WTC11 (cell line): Measurements from ENCODE around the gene SLC25A14. TPM values are rescaled to one million over a fixed set of nuclear protein-coding genes. Genes with fewer than 3 reads are reported as not detected.

ENCODE experiments used
- ATAC-seq: fragments of 200-7000 bp; cut with Tn5 transposase; 2 replicates; pipeline ENCODE4 v1.10.0; 2021; ENCODE audit warnings: mild to moderate bottlenecking, moderate library complexity
- CTCF ChIA-PET: fragments of 300-600 bp; sonication (Branson Sonifier 250); formaldehyde crosslinking; loops from one replicate; lab custom pipeline; 2021; ENCODE audit warnings: antibody characterized with exemption; lab: Charles Lee
- POLR2A ChIA-PET: fragments of 350-600 bp; sonication (Branson Sonifier 250); formaldehyde crosslinking; loops from one replicate; lab custom pipeline; 2021; ENCODE audit warnings: antibody characterized with exemption; lab: Charles Lee
- DNase-seq: peaks from one replicate; pipeline ENCODE4 v3.0.0; 2021; ENCODE audit warnings: low spot score
- H3K27ac Mint-ChIP-seq: 2 replicates; pipeline ENCODE4 v1.8.0; 2021; ENCODE audit warnings: mixed read lengths
- H3K27me3 Mint-ChIP-seq: 2 replicates; pipeline ENCODE4 v1.8.0; 2021; ENCODE audit warnings: low read depth, mild to moderate bottlenecking, moderate library complexity, mixed read lengths
- H3K36me3 Mint-ChIP-seq: 2 replicates; pipeline ENCODE4 v1.8.0; 2021; ENCODE audit warnings: mixed read lengths
- H3K4me1 Mint-ChIP-seq: 2 replicates; pipeline ENCODE4 v1.8.0; 2022; ENCODE audit warnings: mixed read lengths
- H3K4me3 Mint-ChIP-seq: 2 replicates; pipeline ENCODE4 v1.8.0; 2021; ENCODE audit warnings: mild to moderate bottlenecking, moderate library complexity, mixed read lengths
- H3K9me3 Mint-ChIP-seq: 2 replicates; pipeline ENCODE4 v1.8.0; 2021; ENCODE audit warnings: mixed read lengths
- AR ChIP-seq: fragments of 250-450 bp; sonication (Bioruptor Pico); IDR thresholded peaks from 2 replicates; pipeline ENCODE4 v1.9.0; 2021; ENCODE audit warnings: mild to moderate bottlenecking
- ATF2 ChIP-seq: sonication (generic); formaldehyde crosslinking; IDR thresholded peaks from 2 replicates; pipeline ENCODE4 v1.8.1; 2022; ENCODE audit warnings: low read depth, missing genetic modification reagents, borderline replicate concordance
- ATF3 ChIP-seq: sonication (generic); formaldehyde crosslinking; conservative IDR thresholded peaks from 2 replicates; pipeline ENCODE4 v1.8.1; 2022; ENCODE audit warnings: mild to moderate bottlenecking, missing genetic modification reagents
- CDX4 ChIP-seq: fragments of 250-450 bp; sonication (Bioruptor Pico); IDR thresholded peaks from 2 replicates; pipeline ENCODE4 v1.9.0; 2021; ENCODE audit warnings: moderate library complexity, mild to moderate bottlenecking, inconsistent platforms, borderline replicate concordance
- E2F4 ChIP-seq: sonication (generic); formaldehyde crosslinking; IDR thresholded peaks from 2 replicates; pipeline ENCODE4 v1.8.1; 2022; ENCODE audit warnings: low read depth, mild to moderate bottlenecking, moderate library complexity, missing genetic modification reagents, borderline replicate concordance
- ELF4 ChIP-seq: sonication (generic); formaldehyde crosslinking; IDR thresholded peaks from 2 replicates; pipeline ENCODE4 v1.8.1; 2022; ENCODE audit warnings: low read depth, mild to moderate bottlenecking, moderate library complexity, missing genetic modification reagents
- GTF2I ChIP-seq: fragments of 250-450 bp; sonication (Bioruptor Pico); conservative IDR thresholded peaks from 2 replicates; pipeline ENCODE4 v1.4.0; 2021; ENCODE audit warnings: mild to moderate bottlenecking
- HMGA2 ChIP-seq: fragments of 250-450 bp; sonication (Bioruptor Pico); IDR thresholded peaks from 2 replicates; pipeline ENCODE4 v1.4.0; 2021; ENCODE audit warnings: mild to moderate bottlenecking, moderate library complexity
- KAT7 ChIP-seq: sonication (generic); formaldehyde crosslinking; IDR thresholded peaks from 2 replicates; pipeline ENCODE4 v1.8.1; 2023; ENCODE audit warnings: missing genetic modification reagents, mild to moderate bottlenecking, borderline replicate concordance
- MAX ChIP-seq: sonication (generic); formaldehyde crosslinking; IDR thresholded peaks from 2 replicates; pipeline ENCODE4 v1.8.0; 2022; ENCODE audit warnings: mild to moderate bottlenecking, missing genetic modification reagents
- MLX ChIP-seq: sonication (generic); formaldehyde crosslinking; IDR thresholded peaks from 2 replicates; pipeline ENCODE4 v1.8.1; 2023; ENCODE audit warnings: mild to moderate bottlenecking, missing genetic modification reagents, moderate library complexity
- MXD4 ChIP-seq: fragments of 250-450 bp; sonication (Bioruptor Pico); IDR thresholded peaks from 2 replicates; pipeline ENCODE4 v1.8.0; 2021; ENCODE audit warnings: mild to moderate bottlenecking, moderate library complexity, borderline replicate concordance
- NFYB ChIP-seq: sonication (generic); formaldehyde crosslinking; conservative IDR thresholded peaks from 2 replicates; pipeline ENCODE4 v1.8.0; 2022; ENCODE audit warnings: low read depth, missing genetic modification reagents
- OVOL2 ChIP-seq: fragments of 250-450 bp; sonication (Bioruptor Pico); IDR thresholded peaks from 2 replicates; pipeline ENCODE4 v1.9.0; 2021; ENCODE audit warnings: mild to moderate bottlenecking, borderline replicate concordance
- PRRX2 ChIP-seq: fragments of 250-450 bp; sonication (Bioruptor Pico); IDR thresholded peaks from 2 replicates; pipeline ENCODE4 v1.8.0; 2021; ENCODE audit warnings: mild to moderate bottlenecking
- RELA ChIP-seq: sonication (generic); formaldehyde crosslinking; IDR thresholded peaks from 2 replicates; pipeline ENCODE4 v1.8.1; 2022; ENCODE audit warnings: missing genetic modification reagents, mild to moderate bottlenecking, borderline replicate concordance
- TEAD1 ChIP-seq: sonication (generic); formaldehyde crosslinking; IDR thresholded peaks from 2 replicates; pipeline ENCODE4 v1.8.0; 2022; ENCODE audit warnings: mild to moderate bottlenecking, missing genetic modification reagents
- TP53 ChIP-seq: sonication (generic); formaldehyde crosslinking; IDR thresholded peaks from 2 replicates; pipeline ENCODE4 v1.8.1; 2023; ENCODE audit warnings: mild to moderate bottlenecking, missing genetic modification reagents
- USF2 ChIP-seq: sonication (generic); formaldehyde crosslinking; IDR thresholded peaks from 2 replicates; pipeline ENCODE4 v1.8.1; 2023; ENCODE audit warnings: mild to moderate bottlenecking, missing genetic modification reagents, moderate library complexity
- ZNF121 ChIP-seq: sonication (generic); formaldehyde crosslinking; IDR thresholded peaks from 2 replicates; pipeline ENCODE4 v1.8.0; 2023; ENCODE audit warnings: missing genetic modification reagents
- ZNF317 ChIP-seq: sonication (generic); formaldehyde crosslinking; IDR thresholded peaks from 2 replicates; pipeline ENCODE4 v1.8.1; 2023; ENCODE audit warnings: low read depth, mild to moderate bottlenecking, moderate library complexity, missing genetic modification reagents, borderline replicate concordance
- ZNF425 ChIP-seq: fragments of 250-450 bp; sonication (Bioruptor Pico); conservative IDR thresholded peaks from 2 replicates; pipeline ENCODE4 v1.9.0; 2021; ENCODE audit warnings: mild to moderate bottlenecking
- total RNA-seq: library from RNA; stranded (reverse); gene quantifications from 3 replicates; pipeline ENCODE4 v1.2.3, GENCODE V29; 2021

Gene SLC25A14
- total RNA-seq, 1 experiment from 2014 or later: 21.2 TPM

GRCh38 chrX:130296297-130296678 lies 43.4 kb upstream of the SLC25A14 start:
- H3K9me3 Mint-ChIP-seq: peaks cover 21% of the 10 kb centered on the region
- ChIA-PET POLR2A (no interaction called here), CTCF (no interaction called here)
- H3K27ac Mint-ChIP-seq: no peak overlapping the region
- H3K4me3 Mint-ChIP-seq: no peak overlapping the region
- no peak for ATAC-seq
- peaks cover 13% of the 10 kb centered on the region; the same call in 1 of the 2 replicates for H3K36me3 Mint-ChIP-seq
- no peaks in the 10 kb centered on the region for H3K27me3 Mint-ChIP-seq
- H3K4me1 Mint-ChIP-seq: no peaks in the 10 kb centered on the region
- DNase-seq: no peak
- no peak for TF ChIP-seq ATF3
- no peak for TF ChIP-seq ATF2 (CRISPR knock-in tag)
- TF ChIP-seq GTF2I: no peak
- no peak for TF ChIP-seq ZNF121 (CRISPR knock-in tag)
- TF ChIP-seq MXD4: no peak
- no peak for TF ChIP-seq NFYB (CRISPR knock-in tag)
- no peak for TF ChIP-seq ZNF317 (CRISPR knock-in tag)
- no peak for TF ChIP-seq HMGA2 (CRISPR knock-in tag)
- no peak for TF ChIP-seq ELF4 (CRISPR knock-in tag)
- no peak for TF ChIP-seq MLX (CRISPR knock-in tag)
- no peak for TF ChIP-seq PRRX2
- no peak for TF ChIP-seq E2F4 (CRISPR knock-in tag)
- no peak for TF ChIP-seq CDX4
- TF ChIP-seq, all 79 proteins: peak for 0

GRCh38 chrX:130296743-130297142 lies 43.0 kb upstream of the SLC25A14 start:
- H3K27me3 Mint-ChIP-seq: no peaks in the 10 kb centered on the region; the same call in 1 of the 2 replicates
- POLR2A ChIA-PET: no interaction called here
- no peaks in the 10 kb centered on the region for H3K4me1 Mint-ChIP-seq
- CTCF ChIA-PET: no interaction called here
- peaks cover 8% of the 10 kb centered on the region; the same call in 1 of the 2 replicates for H3K36me3 Mint-ChIP-seq
- no peak for DNase-seq
- H3K4me3 Mint-ChIP-seq: no peak overlapping the region
- H3K27ac Mint-ChIP-seq: no peak overlapping the region
- no peak for TF ChIP-seq ZNF121 (CRISPR knock-in tag)
- no peak for TF ChIP-seq RELA (CRISPR knock-in tag)
- no peak for TF ChIP-seq USF2 (CRISPR knock-in tag)
- TF ChIP-seq OVOL2 (CRISPR knock-in tag): no peak
- no peak for TF ChIP-seq CDX4
- no peak for TF ChIP-seq TEAD1
- TF ChIP-seq KAT7 (CRISPR knock-in tag): no peak
- no peak for TF ChIP-seq AR (CRISPR knock-in tag)
- TF ChIP-seq ZNF317 (CRISPR knock-in tag): no peak
- TF ChIP-seq PRRX2: no peak
- no peak for TF ChIP-seq TP53 (CRISPR knock-in tag)
- TF ChIP-seq ZNF425 (CRISPR knock-in tag): no peak
- no peak for TF ChIP-seq MAX (CRISPR knock-in tag)
- H3K9me3 Mint-ChIP-seq: peaks cover 21% of the 10 kb centered on the region
- ATAC-seq: no peak
